ENCODE results near the gene PCDHGA1. TPM values are rescaled to one million over a fixed set of nuclear protein-coding genes. Genes with fewer than 3 reads are reported as not detected.

The PCDHGA1 gene
- total and polyA plus RNA-seq, 5 experiments from 2014 or later, result 0.38 to 0.52 TPM; not detected in 3

DNA sequence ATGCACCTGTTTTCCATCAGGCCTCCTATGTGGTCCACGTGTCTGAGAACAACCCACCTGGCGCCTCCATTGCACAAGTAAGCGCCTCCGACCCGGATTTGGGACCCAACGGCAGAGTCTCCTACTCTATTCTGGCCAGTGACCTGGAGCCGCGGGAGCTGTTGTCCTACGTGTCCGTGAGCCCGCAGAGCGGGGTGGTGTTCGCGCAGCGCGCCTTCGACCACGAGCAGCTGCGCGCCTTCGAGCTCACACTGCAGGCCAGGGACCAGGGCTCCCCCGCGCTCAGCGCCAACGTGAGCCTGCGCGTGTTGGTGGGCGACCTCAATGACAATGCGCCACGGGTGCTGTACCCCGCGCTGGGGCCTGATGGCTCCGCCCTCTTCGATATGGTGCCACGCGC, 21.3 kb downstream of the PCDHGA1 start:
- Mint-ChIP-seq H3K36me3 (peaks cover 18 to 54% (median 26%) of the 10 kb centered on the region in 3 donors), H3K4me1 (peaks cover 0 to 2% (median 0%) of the 10 kb centered on the region in 4 donors), H3K27ac (no peak overlapping the region), H3K9me3 (peaks cover 7 to 85% (median 40%) of the 10 kb centered on the region in 9 donors), H3K4me3 (no peak overlapping the region), H3K27me3 (peaks cover 44 to 96% (median 74%) of the 10 kb centered on the region in 5 donors)
- POLR2A ChIA-PET, result no interaction called here
- DNase-seq, result no peak
- ATAC-seq, result no peak

DNA sequence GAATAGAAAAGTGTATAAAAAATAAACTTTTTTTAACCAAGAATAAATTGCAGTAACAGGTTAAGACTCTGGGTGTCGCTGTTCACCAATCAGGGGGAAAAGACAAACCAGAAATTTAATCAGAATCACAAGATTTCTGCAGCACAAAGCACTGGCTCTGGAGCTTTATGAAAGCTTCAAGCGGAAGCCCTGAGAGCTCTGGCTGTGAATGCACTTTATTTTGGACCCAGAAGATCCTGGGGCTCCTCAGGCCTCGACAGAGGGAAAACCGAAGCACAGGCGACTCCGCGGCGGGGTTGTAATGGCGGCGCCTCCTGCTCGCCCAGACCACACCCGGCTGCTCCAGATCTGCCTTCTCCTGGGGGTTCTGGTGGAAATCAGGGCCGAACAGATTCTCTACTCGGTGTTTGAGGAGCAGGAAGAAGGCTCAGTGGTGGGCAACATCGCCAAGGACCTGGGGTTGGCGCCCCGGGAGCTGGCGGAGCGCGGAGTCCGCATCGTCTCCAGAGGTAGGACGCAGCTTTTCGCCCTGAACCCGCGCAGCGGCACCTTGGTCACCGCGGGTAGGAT, 24.7 kb downstream of the PCDHGA1 start, which contains the start of gene PCDHGA4:
PCDHGA4 (plus strand) TSS at position 122 of the 570 bp plus-strand sequence; CDS start at position 209, 87 bp downstream.
- peaks cover 6 to 81% (median 49%) of the 10 kb centered on the region in 9 donors for H3K9me3 Mint-ChIP-seq
- peaks cover 16 to 54% (median 21%) of the 10 kb centered on the region in 3 donors for H3K36me3 Mint-ChIP-seq
- H3K27me3 Mint-ChIP-seq, result peaks cover 39 to 99% (median 72%) of the 10 kb centered on the region in 5 donors
- peak within 1 kb of the TSS in 8 of 10 donors; percentile 6 to 58 (median 30) for H3K4me3 Mint-ChIP-seq
- no peak within 1 kb of the TSS for H3K27ac Mint-ChIP-seq
- DNase-seq, result no peak
- H3K4me1 Mint-ChIP-seq, result peaks cover 0 to 5% (median 2%) of the 10 kb centered on the region in 4 donors
- ATAC-seq, result peak in 1 of 2 donors; percentile 27
- POLR2A ChIA-PET, result no interaction called here

DNA sequence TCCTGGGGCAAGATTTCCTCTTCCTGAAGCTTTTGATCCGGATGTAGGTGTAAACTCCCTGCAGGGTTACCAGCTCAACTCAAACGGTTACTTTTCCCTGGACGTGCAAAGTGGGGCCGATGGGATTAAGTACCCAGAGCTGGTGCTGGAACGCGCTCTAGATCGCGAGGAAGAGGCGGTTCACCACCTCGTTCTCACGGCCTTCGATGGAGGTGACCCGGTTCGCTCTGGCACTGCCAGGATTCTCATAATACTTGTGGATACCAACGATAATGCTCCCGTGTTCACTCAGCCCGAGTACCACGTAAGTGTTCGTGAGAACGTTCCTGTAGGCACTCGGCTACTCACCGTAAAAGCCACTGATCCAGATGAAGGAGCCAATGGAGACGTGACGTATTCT, 25.3 kb downstream of the PCDHGA1 start:
- H3K36me3 Mint-ChIP-seq, result peaks cover 14 to 55% (median 23%) of the 10 kb centered on the region in 3 donors
- peaks cover 0 to 6% (median 2%) of the 10 kb centered on the region in 4 donors for H3K4me1 Mint-ChIP-seq
- DNase-seq, result no peak
- H3K27me3 Mint-ChIP-seq, result peaks cover 39 to 99% (median 72%) of the 10 kb centered on the region in 5 donors
- no peak for ATAC-seq
- peaks cover 0 to 81% (median 49%) of the 10 kb centered on the region in 9 donors for H3K9me3 Mint-ChIP-seq
- H3K27ac Mint-ChIP-seq, result no peak overlapping the region
- POLR2A ChIA-PET, result no interaction called here
- no peak overlapping the region for H3K4me3 Mint-ChIP-seq

DNA sequence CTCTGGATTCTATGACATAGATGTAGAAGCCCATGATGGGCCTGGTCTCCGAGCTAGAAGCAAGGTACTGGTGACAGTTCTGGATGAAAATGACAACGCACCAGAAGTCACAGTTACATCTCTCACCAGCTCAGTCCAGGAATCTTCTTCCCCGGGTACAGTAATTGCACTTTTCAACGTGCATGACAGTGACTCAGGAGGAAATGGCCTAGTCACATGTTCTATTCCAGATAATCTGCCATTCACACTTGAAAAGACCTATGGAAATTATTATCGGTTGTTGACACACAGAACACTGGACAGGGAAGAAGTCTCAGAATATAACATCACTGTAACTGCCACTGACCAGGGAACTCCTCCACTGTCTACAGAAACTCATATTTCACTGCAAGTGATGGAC, 25.8 kb downstream of the PCDHGA1 start:
- Mint-ChIP-seq H3K27ac (no peak overlapping the region), H3K4me3 (no peak overlapping the region), H3K36me3 (peaks cover 17 to 60% (median 22%) of the 10 kb centered on the region in 3 donors), H3K27me3 (peaks cover 41 to 99% (median 72%) of the 10 kb centered on the region in 5 donors), H3K4me1 (peaks cover 0 to 6% (median 2%) of the 10 kb centered on the region in 4 donors), H3K9me3 (peaks cover 0 to 81% (median 52%) of the 10 kb centered on the region in 9 donors)
- DNase-seq (no peak), ATAC-seq (no peak)
- POLR2A ChIA-PET, result no interaction called here

DNA sequence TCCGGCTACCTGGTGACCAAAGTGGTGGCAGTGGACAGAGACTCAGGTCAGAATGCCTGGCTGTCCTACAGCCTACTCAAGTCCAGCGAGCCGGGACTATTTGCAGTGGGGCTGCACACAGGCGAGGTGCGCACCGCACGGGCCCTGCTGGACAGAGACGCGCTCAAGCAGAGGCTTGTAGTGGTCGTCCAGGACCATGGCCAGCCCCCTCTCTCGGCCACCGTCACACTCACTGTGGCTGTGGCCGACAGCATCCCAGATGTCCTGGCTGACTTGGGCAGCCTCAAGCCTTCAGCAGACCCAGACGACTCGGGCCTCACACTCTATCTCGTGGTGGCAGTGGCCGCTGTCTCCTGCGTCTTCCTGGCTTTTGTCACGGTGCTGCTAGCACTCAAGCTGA, 26.6 kb downstream of the PCDHGA1 start:
- ATAC-seq (no peak), DNase-seq (no peak)
- POLR2A ChIA-PET, result no interaction called here
- Mint-ChIP-seq H3K4me3 (no peak overlapping the region), H3K27me3 (peaks cover 44 to 97% (median 70%) of the 10 kb centered on the region in 5 donors), H3K36me3 (peaks cover 19 to 64% (median 21%) of the 10 kb centered on the region in 3 donors), H3K27ac (no peak overlapping the region), H3K4me1 (peaks cover 0 to 6% (median 2%) of the 10 kb centered on the region in 4 donors), H3K9me3 (peaks cover 0 to 85% (median 56%) of the 10 kb centered on the region in 9 donors)

DNA sequence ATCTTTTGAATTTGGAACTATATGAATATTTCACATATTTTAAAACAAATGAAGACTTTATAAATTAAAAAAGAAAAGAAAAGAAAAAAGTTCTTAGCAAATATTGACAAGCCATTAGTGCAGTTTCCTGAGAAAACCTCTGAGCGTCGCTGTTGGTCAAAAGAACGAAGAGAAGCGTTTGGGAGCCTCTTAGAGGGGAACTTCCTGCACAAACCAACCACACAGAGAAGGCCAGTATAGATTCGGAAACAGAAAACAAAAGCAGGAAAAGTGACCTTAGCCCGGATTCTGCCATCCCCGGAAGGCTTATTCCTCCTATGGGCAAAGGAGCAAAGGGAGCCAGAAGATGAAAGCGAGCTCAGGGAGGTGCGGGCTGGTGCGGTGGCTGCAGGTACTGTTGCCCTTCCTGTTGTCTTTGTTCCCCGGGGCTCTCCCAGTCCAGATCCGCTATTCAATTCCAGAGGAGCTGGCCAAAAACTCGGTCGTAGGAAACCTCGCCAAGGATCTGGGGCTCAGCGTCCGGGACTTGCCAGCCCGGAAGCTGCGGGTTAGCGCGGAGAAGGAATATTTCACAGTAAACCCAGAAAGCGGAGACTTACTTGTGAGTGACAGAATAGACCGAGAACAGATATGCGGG, 29.6 kb downstream of the PCDHGA1 start, which contains the start of gene PCDHGB2:
PCDHGB2 (plus strand) TSS at position 205 of the 637 bp plus-strand sequence; CDS start at position 347, 142 bp downstream.
- Mint-ChIP-seq H3K4me3 (peak within 1 kb of the TSS; percentile 70 to 89 (median 84)), H3K36me3 (peaks cover 24 to 71% (median 35%) of the 10 kb centered on the region in 3 donors), H3K9me3 (peaks cover 0 to 89% (median 56%) of the 10 kb centered on the region in 9 donors), H3K4me1 (peaks cover 0 to 6% (median 2%) of the 10 kb centered on the region in 4 donors), H3K27ac (peak within 1 kb of the TSS in 4 of 10 donors; percentile 48 to 76 (median 62)), H3K27me3 (peaks cover 51 to 98% (median 74%) of the 10 kb centered on the region in 5 donors)
- ATAC-seq, result peak; percentile 39 to 53
- peak in 4 of 10 donors; percentile 9 to 25 (median 19) for DNase-seq
- POLR2A ChIA-PET, result no interaction called here

DNA sequence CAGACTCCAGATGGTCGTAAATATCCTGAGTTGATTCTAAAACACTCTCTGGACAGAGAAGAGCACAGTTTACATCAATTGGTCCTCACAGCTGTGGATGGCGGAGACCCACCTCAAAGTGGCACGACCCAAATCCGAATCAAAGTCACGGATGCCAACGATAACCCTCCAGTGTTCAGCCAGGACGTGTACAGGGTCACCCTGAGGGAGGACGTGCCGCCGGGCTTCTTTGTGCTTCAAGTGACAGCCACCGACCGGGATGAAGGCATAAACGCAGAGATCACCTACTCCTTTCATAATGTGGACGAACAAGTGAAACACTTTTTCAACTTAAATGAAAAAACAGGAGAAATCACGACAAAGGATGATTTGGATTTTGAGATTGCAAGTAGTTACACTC, 30.4 kb downstream of the PCDHGA1 start:
- no peak for DNase-seq
- peak overlapping the region in 1 of 10 donors; percentile 9 for H3K27ac Mint-ChIP-seq
- POLR2A ChIA-PET, result no interaction called here
- peaks cover 58 to 98% (median 78%) of the 10 kb centered on the region in 5 donors for H3K27me3 Mint-ChIP-seq
- peaks cover 0 to 6% (median 2%) of the 10 kb centered on the region in 4 donors for H3K4me1 Mint-ChIP-seq
- no peak for ATAC-seq
- peaks cover 0 to 90% (median 59%) of the 10 kb centered on the region in 9 donors for H3K9me3 Mint-ChIP-seq
- peak overlapping the region in 4 of 10 donors; percentile 6 to 42 (median 27) for H3K4me3 Mint-ChIP-seq
- peaks cover 29 to 72% (median 42%) of the 10 kb centered on the region in 3 donors for H3K36me3 Mint-ChIP-seq

DNA sequence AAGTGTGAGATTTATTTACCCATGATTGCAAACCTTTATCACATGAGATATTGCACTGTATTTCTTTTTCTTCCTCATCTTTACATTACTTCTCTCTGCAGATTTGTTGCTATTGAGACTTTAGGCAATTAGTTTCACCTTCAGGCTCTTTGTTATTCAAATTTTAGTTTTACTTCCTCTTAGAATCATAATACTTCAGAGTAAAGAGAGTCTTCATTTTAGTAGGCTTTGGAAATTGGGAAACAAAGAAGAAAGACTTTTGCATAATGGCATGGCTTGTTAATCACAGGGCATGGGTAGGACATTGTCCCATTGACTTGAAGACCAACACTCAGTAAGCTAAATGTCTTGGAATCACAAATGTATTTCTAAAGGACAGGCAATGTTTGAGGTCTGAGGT, 32.4 kb downstream of the PCDHGA1 start:
- POLR2A ChIA-PET, result no interaction called here
- Mint-ChIP-seq H3K36me3 (peaks cover 29 to 67% (median 42%) of the 10 kb centered on the region in 3 donors), H3K9me3 (peaks cover 0 to 93% (median 51%) of the 10 kb centered on the region in 9 donors), H3K4me3 (no peak overlapping the region), H3K27me3 (peaks cover 59 to 95% (median 74%) of the 10 kb centered on the region in 5 donors), H3K4me1 (peaks cover 0 to 6% (median 2%) of the 10 kb centered on the region in 4 donors), H3K27ac (no peak overlapping the region)
- no peak for ATAC-seq
- no peak for DNase-seq

DNA sequence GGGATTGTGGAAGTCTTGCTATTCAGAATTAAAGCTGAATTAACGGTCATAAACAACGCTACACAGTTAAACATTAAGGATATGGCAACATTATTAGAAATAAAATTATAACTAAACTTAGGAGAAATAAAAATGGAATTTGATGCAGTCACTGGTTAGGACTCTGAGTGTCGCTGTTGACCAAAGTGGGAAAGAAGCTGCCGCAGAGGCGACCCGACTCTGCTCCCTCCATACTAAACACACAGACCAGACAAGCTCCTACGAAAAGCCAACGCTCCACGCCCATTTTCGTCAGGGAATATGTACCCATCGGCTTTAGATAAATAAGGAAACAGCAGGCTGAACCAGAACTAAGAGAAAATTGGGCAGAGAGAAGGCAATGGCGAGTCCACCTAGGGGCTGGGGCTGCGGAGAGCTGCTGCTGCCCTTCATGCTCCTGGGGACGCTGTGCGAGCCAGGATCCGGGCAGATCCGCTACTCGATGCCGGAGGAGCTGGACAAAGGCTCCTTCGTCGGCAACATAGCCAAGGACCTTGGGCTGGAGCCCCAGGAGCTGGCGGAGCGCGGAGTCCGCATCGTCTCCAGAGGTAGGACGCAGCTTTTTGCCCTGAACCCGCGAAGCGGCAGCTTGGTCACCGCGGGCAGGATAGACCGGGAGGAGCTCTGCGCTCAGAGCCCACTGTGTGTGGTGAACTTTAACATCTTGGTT, 33.8 kb downstream of the PCDHGA1 start, which contains the start of gene PCDHGA5:
PCDHGA5 (plus strand) TSS at position 211 of the 709 bp plus-strand sequence; CDS start at position 380, 169 bp downstream.
- DNase-seq (no peak), ATAC-seq (no peak)
- Mint-ChIP-seq H3K9me3 (peaks cover 0 to 89% (median 44%) of the 10 kb centered on the region in 9 donors), H3K27ac (peak within 1 kb of the TSS in 1 of 10 donors; percentile 5), H3K4me1 (peaks cover 0 to 6% (median 2%) of the 10 kb centered on the region in 4 donors), H3K36me3 (peaks cover 27 to 58% (median 43%) of the 10 kb centered on the region in 3 donors), H3K27me3 (peaks cover 64 to 95% (median 74%) of the 10 kb centered on the region in 5 donors), H3K4me3 (peak within 1 kb of the TSS in 2 of 10 donors; percentile 8 to 33)
- POLR2A ChIA-PET, result no interaction called here

DNA sequence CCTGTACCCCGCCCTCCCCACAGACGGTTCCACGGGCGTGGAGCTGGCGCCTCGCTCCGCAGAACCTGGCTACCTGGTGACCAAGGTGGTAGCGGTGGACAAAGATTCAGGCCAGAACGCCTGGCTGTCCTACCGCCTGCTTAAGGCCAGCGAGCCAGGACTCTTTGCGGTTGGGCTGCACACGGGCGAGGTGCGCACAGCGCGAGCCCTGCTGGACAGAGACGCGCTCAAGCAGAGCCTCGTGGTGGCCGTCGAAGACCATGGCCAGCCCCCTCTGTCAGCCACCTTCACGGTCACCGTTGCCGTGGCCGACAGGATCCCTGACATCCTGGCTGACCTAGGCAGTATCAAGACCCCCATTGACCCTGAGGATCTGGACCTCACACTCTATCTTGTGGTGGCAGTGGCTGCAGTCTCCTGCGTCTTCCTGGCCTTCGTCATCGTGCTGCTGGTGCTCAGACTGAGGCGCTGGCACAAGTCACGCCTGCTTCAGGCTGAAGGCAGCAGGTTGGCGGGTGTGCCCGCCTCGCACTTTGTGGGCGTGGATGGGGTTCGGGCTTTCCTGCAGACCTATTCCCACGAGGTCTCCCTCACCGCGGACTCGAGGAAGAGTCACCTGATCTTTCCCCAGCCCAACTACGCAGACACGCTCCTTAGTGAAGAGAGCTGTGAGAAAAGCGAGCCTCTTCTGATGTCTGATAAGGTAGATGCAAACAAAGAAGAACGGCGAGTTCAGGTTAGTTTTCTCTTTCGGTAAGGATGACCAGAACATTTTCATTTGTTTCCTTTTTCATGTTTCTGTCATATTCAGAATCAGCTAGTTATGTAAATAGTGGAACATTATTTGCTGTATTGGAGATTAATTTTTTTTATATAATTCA, 35.9 kb downstream of the PCDHGA1 start:
- POLR2A ChIA-PET, result no interaction called here
- Mint-ChIP-seq H3K27ac (peak overlapping the region in 1 of 10 donors; percentile 40), H3K9me3 (peaks cover 0 to 89% (median 35%) of the 10 kb centered on the region in 9 donors), H3K4me1 (peaks cover 2 to 7% (median 4%) of the 10 kb centered on the region in 4 donors), H3K27me3 (peaks cover 61 to 95% (median 74%) of the 10 kb centered on the region in 5 donors), H3K4me3 (no peak overlapping the region), H3K36me3 (peaks cover 22 to 54% (median 43%) of the 10 kb centered on the region in 3 donors)
- ATAC-seq, result no peak
- no peak for DNase-seq

All from naive thymus-derived CD8-positive, alpha-beta T cell (primary cell).